Measurements from ENCODE around the gene OPN1MW2. TPM values are rescaled to one million over a fixed set of nuclear protein-coding genes. Genes with fewer than 3 reads are reported as not detected.
"Not testable (repeated sequence)": the region's sequence is repeated elsewhere in the genome, so short reads cannot be mapped to it uniquely, and the experiment has no call there.

Gene OPN1MW2
- total and polyA plus RNA-seq, 5 experiments from 2014 or later: not detected

DNA sequence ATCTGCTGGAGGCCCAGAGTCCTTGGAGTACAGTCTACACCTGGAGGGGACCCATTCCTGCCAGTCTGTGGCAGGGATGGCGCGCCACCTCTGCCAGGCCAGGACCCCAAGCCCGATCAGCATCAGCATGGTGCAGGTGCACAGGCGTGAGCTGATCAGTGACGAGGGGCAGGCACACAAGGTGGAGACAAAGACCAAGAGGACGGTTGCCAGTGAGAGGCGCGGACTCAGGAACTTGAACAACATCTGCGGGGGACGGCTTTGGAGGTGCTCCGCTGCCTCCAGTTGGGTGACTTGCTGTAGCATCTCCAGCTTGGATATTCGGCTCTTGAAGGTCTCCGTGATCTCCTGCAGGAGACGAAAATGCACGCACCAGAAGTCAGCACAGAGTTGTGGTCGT, 14.1 kb downstream of the OPN1MW2 start:
- H3K27ac Mint-ChIP-seq, H3K27me3 Mint-ChIP-seq, H3K4me3 Mint-ChIP-seq, H3K4me1 Mint-ChIP-seq, POLR2A ChIA-PET, H3K9me3 Mint-ChIP-seq, ATAC-seq, H3K36me3 Mint-ChIP-seq, DNase-seq: not testable (repeated sequence)

DNA sequence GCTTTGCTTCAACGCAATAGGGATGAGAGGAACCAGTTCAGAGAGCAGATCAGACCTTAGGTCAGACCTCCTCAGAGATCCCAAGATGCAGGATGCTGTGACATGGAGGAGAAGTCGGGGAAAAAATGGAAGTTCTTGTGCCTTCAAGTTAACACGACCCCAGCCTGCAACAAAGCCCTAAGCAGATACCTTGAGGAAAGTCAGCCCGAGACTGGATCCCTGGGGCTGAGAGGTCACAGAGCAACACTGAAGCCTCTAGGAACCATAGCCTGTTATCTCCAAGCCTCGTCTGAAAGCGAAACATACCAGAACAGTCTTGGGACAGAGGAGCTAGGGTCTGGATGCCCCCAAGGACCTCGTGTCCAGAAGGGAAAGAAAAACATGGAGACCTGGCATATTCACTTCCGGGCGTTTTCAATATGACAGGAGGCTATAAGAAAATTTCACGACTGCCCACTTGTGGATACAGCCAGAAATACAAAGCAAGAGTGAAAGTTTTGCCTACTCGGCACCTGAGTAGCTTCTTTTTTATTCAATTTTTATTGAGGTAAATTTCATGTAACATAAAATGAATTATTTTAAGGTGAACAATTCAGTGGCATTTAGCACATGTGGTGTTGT, 19.5 kb downstream of the OPN1MW2 start:
- H3K4me1 Mint-ChIP-seq, H3K36me3 Mint-ChIP-seq, H3K27me3 Mint-ChIP-seq, DNase-seq, H3K9me3 Mint-ChIP-seq, H3K27ac Mint-ChIP-seq, ATAC-seq, H3K4me3 Mint-ChIP-seq: not testable (repeated sequence)
- POLR2A ChIA-PET: interaction anchor here (0.7 kb wide), 1 partner anchor 141 kb away, joined by 3 read pairs; no protein-coding TSS in a partner anchor

DNA sequence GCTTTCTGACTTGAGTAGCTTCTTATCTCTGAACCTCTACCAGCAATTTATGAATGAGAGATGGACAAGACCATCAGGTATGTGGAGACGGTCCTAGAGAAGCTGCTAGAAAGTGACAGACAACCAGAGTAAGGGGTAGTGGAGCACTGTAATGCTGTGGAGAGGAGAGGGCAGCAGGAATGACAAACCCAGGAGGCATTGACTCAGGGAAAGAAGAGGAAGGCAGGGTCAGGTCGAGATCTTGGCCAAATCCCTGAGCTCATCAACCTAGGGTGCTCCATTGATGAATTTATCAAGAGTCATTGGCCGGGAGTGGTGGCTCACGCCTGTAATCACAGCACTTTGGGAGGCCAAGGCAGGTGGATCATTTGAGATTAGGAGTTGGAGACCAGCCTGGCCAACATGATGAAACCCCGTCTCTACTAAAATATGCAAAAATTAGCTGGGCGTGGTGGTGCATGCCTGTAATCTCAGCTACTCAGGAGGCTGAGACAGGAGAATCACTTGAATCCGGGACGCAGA, 20.5 kb downstream of the OPN1MW2 start:
- ATAC-seq, POLR2A ChIA-PET, H3K4me1 Mint-ChIP-seq, H3K4me3 Mint-ChIP-seq, DNase-seq, H3K9me3 Mint-ChIP-seq, H3K27me3 Mint-ChIP-seq, H3K36me3 Mint-ChIP-seq: not testable (repeated sequence)
- H3K27ac Mint-ChIP-seq: peak overlapping the region in 1 of 10 donors; percentile 61

- H3K4me1 Mint-ChIP-seq, H3K36me3 Mint-ChIP-seq, H3K9me3 Mint-ChIP-seq, POLR2A ChIA-PET, H3K27me3 Mint-ChIP-seq: not testable (repeated sequence)
- DNase-seq (peak in 2 of 10 donors; percentile 5 to 16), ATAC-seq (peak; percentile 96 to 98)
- Mint-ChIP-seq H3K27ac (peak overlapping the region in 2 of 10 donors; percentile 34 to 38), H3K4me3 (peak overlapping the region in 1 of 10 donors; percentile 47)
Observed at GRCh38 chrX:154247377-154248045, 28.0 kb downstream of the OPN1MW2 start.

DNA sequence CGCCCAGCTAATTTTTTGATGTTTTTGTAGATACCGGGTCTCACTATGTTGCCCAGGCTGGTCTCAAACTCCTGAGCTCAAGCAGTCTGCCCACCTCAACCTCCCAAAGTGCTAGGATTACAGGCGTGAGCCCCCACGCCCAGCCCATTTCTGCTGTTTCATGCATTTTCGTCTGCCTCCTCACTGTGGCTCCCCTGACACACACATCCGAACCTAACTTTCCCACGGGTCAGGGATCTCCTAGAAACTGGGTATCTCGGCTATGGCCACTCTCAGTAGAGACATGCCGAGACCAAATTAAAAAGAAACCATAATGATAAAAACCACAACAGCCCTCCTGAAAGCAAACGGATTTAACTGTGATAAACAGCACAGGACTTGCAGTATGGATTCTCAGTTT, 28.5 kb downstream of the OPN1MW2 start:
- DNase-seq, H3K36me3 Mint-ChIP-seq, H3K9me3 Mint-ChIP-seq, H3K27me3 Mint-ChIP-seq, H3K4me1 Mint-ChIP-seq, POLR2A ChIA-PET: not testable (repeated sequence)
- ATAC-seq: peak in 1 of 2 donors; percentile 7
- Mint-ChIP-seq H3K27ac (peak overlapping the region in 1 of 10 donors; percentile 34), H3K4me3 (peak overlapping the region in 1 of 10 donors; percentile 47)

DNA sequence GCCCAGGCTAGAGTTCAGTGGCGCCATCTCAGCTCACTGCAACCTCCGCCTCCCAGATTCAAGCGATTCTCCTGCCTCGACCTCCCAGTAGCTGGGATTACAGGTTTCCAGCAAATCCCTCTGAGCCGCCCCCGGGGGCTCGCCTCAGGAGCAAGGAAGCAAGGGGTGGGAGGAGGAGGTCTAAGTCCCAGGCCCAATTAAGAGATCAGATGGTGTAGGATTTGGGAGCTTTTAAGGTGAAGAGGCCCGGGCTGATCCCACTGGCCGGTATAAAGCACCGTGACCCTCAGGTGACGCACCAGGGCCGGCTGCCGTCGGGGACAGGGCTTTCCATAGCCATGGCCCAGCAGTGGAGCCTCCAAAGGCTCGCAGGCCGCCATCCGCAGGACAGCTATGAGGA, 37.7 kb downstream of the OPN1MW2 start, which contains the start of gene OPN1MW3:
TSS of gene OPN1MW3 (plus strand) at position 301 of the 400 bp plus-strand sequence. CDS start at position 339, 38 bp downstream.
- H3K27ac Mint-ChIP-seq, POLR2A ChIA-PET, H3K9me3 Mint-ChIP-seq, H3K4me1 Mint-ChIP-seq, DNase-seq, H3K27me3 Mint-ChIP-seq, H3K4me3 Mint-ChIP-seq, ATAC-seq, H3K36me3 Mint-ChIP-seq: not testable (repeated sequence)

DNA sequence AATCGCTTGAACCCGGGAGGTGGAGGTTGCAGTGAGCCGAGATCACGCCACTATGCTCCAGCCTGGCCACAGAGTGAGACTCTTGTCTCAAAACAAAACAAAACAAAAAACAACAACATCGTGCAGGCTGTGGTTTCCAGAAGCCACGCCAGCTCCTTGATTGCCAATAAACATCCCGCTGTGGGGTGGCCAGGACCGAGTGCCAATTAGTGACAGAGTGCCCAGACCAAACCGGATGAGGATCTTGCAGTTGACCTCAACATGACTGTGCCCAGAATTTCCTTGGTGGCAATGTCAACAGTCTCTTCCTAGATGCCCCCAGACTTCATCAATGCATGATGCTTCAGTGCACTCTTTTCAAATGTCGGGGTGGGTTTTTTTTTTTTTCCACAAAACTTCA, 39.2 kb downstream of the OPN1MW2 start:
- POLR2A ChIA-PET, H3K4me3 Mint-ChIP-seq, ATAC-seq, H3K4me1 Mint-ChIP-seq, DNase-seq, H3K27ac Mint-ChIP-seq, H3K27me3 Mint-ChIP-seq, H3K36me3 Mint-ChIP-seq, H3K9me3 Mint-ChIP-seq: not testable (repeated sequence)

DNA sequence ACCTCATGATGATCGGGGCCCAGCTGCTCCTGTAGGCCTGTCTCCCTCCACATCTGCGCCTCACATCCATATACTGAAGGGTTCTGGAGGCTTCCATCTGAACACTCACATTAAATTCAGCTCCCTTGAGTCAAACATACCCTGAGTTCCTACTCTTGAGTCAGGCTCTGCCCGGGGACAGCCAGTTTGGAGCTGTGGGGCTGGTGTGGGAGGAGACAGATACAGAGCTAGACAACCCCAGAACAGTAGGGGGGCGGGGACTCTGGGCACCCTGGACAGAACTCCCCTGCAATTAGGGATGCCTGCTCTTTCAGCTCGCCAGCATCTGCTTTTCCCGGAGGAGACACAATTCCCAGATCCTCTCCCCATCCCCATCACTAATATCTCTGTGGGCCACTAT, 43.5 kb downstream of the OPN1MW2 start:
- POLR2A ChIA-PET, H3K9me3 Mint-ChIP-seq, H3K4me1 Mint-ChIP-seq, H3K36me3 Mint-ChIP-seq, H3K27ac Mint-ChIP-seq, H3K27me3 Mint-ChIP-seq, ATAC-seq, H3K4me3 Mint-ChIP-seq, DNase-seq: not testable (repeated sequence)

DNA sequence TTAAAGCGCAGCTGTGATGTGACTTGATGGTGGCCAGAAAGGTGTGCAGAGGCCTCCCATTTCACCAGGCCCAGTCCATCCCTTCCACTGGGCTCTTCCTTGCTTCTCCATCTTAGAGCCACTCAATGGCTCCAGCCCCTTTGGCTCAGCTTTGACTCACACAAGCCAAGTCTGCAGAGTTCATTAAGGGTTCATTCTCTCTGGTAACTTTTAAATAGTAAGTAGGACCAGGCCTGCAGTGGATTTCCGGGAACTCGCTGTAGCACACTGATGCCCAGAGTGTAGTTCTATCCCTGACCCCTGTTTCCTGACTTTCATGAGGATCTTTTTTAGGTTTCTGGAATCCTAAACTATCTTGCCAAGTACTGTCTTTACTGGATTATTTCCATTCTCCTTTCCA, 49.7 kb downstream of the OPN1MW2 start:
- POLR2A ChIA-PET, H3K27ac Mint-ChIP-seq, H3K36me3 Mint-ChIP-seq: not testable (repeated sequence)

More for the DNA sequence above, 49.7 kb downstream of the OPN1MW2 start:
- not testable (repeated sequence) for ATAC-seq, H3K4me1 Mint-ChIP-seq, H3K9me3 Mint-ChIP-seq, DNase-seq, H3K27me3 Mint-ChIP-seq, H3K4me3 Mint-ChIP-seq

Other genes with a start within 250 kb of the OPN1MW2 start
- gene HCFC1, start 247.9 kb upstream of the OPN1MW2 start, total RNA-seq: 10 to 100 TPM; 62.4 to 64.9 TPM
- 10 to 100 TPM in 1 of 3 donors, 1 to 10 TPM in 2; 3.3 to 11.9 (median 7.9) TPM for gene HCFC1, start 247.9 kb upstream of the OPN1MW2 start, polyA plus RNA-seq
- gene TMEM187, start 247.0 kb upstream of the OPN1MW2 start, total RNA-seq: 10 to 100 TPM in 1 of 2 experiments, 1 to 10 TPM in 1; 9.3 to 11.2 TPM
- gene TMEM187, start 247.0 kb upstream of the OPN1MW2 start, polyA plus RNA-seq: 10 to 100 TPM in 1 of 3 donors, 1 to 10 TPM in 2; 3.1 to 13.6 (median 8.9) TPM
- 10 to 100 TPM; 68.8 to 76.6 TPM for gene IRAK1, start 199.9 kb upstream of the OPN1MW2 start, total RNA-seq
- 10 to 100 TPM; 23.9 to 44.7 (median 27.8) TPM for gene IRAK1, start 199.9 kb upstream of the OPN1MW2 start, polyA plus RNA-seq
- gene MECP2, start 122.0 kb upstream of the OPN1MW2 start, total RNA-seq: 10 to 100 TPM; 87.7 to 88.3 TPM
- 10 to 100 TPM; 12.0 to 22.2 (median 12.2) TPM for gene MECP2, start 122.0 kb upstream of the OPN1MW2 start, polyA plus RNA-seq
- gene OPN1LW, start 75.5 kb upstream of the OPN1MW2 start, total RNA-seq: not detected
- gene OPN1LW, start 75.5 kb upstream of the OPN1MW2 start, polyA plus RNA-seq: not detected
- not detected for gene OPN1MW, start 37.2 kb upstream of the OPN1MW2 start, total RNA-seq
- gene OPN1MW, start 37.2 kb upstream of the OPN1MW2 start, polyA plus RNA-seq: not detected
- not detected for gene OPN1MW3, start 37.8 kb downstream of the OPN1MW2 start, total RNA-seq
- not detected for gene OPN1MW3, start 37.8 kb downstream of the OPN1MW2 start, polyA plus RNA-seq
- not detected for gene TEX28, start 75.4 kb downstream of the OPN1MW2 start, total RNA-seq
- not detected for gene TEX28, start 75.4 kb downstream of the OPN1MW2 start, polyA plus RNA-seq
- 1 to 10 TPM; 1.1 to 2.2 TPM for gene TKTL1, start 76.0 kb downstream of the OPN1MW2 start, total RNA-seq
- gene TKTL1, start 76.0 kb downstream of the OPN1MW2 start, polyA plus RNA-seq: 10 to 100 TPM; 38.8 to 56.4 (median 39.0) TPM
- 100 to 1,000 TPM; 613 to 633 TPM for gene FLNA, start 154.9 kb downstream of the OPN1MW2 start, total RNA-seq
- gene FLNA, start 154.9 kb downstream of the OPN1MW2 start, polyA plus RNA-seq: 100 to 1,000 TPM; 156 to 341 (median 169) TPM
- 10 to 100 TPM; 90.4 to 95.4 TPM for gene EMD, start 159.5 kb downstream of the OPN1MW2 start, total RNA-seq
- 10 to 100 TPM; 35.5 to 37.1 (median 35.7) TPM for gene EMD, start 159.5 kb downstream of the OPN1MW2 start, polyA plus RNA-seq
- 1,000 to 10,000 TPM; 4,733 to 4,862 TPM for gene RPL10, start 178.6 kb downstream of the OPN1MW2 start, total RNA-seq
- gene RPL10, start 178.6 kb downstream of the OPN1MW2 start, polyA plus RNA-seq: 1,000 to 10,000 TPM; 5,585 to 7,081 (median 6,663) TPM
- gene DNASE1L1, start 189.5 kb downstream of the OPN1MW2 start, total RNA-seq: 10 to 100 TPM; 16.6 to 19.9 TPM
- gene DNASE1L1, start 189.5 kb downstream of the OPN1MW2 start, polyA plus RNA-seq: 10 to 100 TPM; 12.7 to 15.3 (median 12.8) TPM
- 100 to 1,000 TPM; 111 to 112 TPM for gene TAFAZZIN, start 191.8 kb downstream of the OPN1MW2 start, total RNA-seq
- 10 to 100 TPM; 29.3 to 39.8 (median 37.8) TPM for gene TAFAZZIN, start 191.8 kb downstream of the OPN1MW2 start, polyA plus RNA-seq
- gene ATP6AP1, start 208.9 kb downstream of the OPN1MW2 start, total RNA-seq: 10 to 100 TPM; 51.9 to 52.5 TPM
- gene ATP6AP1, start 208.9 kb downstream of the OPN1MW2 start, polyA plus RNA-seq: 100 to 1,000 TPM in 1 of 3 donors, 10 to 100 TPM in 2; 84.7 to 111 (median 90.2) TPM
- 100 to 1,000 TPM; 169 to 185 TPM for gene GDI1, start 217.4 kb downstream of the OPN1MW2 start, total RNA-seq
- gene GDI1, start 217.4 kb downstream of the OPN1MW2 start, polyA plus RNA-seq: 10 to 100 TPM; 18.3 to 32.1 (median 21.0) TPM
- 10 to 100 TPM; 49.2 TPM for gene FAM50A, start 224.4 kb downstream of the OPN1MW2 start, total RNA-seq
- 10 to 100 TPM; 25.1 to 45.6 (median 40.4) TPM for gene FAM50A, start 224.4 kb downstream of the OPN1MW2 start, polyA plus RNA-seq
- gene PLXNA3, start 238.5 kb downstream of the OPN1MW2 start, total RNA-seq: 10 to 100 TPM; 49.5 to 50.4 TPM
- gene PLXNA3, start 238.5 kb downstream of the OPN1MW2 start, polyA plus RNA-seq: under 1 TPM; 0.27 to 0.67 (median 0.36) TPM